ENCODE data around the gene CELA3B. TPM values are rescaled to one million over a fixed set of nuclear protein-coding genes. Genes with fewer than 3 reads are reported as not detected.

The CELA3B gene
- polyA plus RNA-seq, 1 donor (not counting 4 experiments of a cell fraction or from before 2014, with no cell fraction given): not detected

DNA sequence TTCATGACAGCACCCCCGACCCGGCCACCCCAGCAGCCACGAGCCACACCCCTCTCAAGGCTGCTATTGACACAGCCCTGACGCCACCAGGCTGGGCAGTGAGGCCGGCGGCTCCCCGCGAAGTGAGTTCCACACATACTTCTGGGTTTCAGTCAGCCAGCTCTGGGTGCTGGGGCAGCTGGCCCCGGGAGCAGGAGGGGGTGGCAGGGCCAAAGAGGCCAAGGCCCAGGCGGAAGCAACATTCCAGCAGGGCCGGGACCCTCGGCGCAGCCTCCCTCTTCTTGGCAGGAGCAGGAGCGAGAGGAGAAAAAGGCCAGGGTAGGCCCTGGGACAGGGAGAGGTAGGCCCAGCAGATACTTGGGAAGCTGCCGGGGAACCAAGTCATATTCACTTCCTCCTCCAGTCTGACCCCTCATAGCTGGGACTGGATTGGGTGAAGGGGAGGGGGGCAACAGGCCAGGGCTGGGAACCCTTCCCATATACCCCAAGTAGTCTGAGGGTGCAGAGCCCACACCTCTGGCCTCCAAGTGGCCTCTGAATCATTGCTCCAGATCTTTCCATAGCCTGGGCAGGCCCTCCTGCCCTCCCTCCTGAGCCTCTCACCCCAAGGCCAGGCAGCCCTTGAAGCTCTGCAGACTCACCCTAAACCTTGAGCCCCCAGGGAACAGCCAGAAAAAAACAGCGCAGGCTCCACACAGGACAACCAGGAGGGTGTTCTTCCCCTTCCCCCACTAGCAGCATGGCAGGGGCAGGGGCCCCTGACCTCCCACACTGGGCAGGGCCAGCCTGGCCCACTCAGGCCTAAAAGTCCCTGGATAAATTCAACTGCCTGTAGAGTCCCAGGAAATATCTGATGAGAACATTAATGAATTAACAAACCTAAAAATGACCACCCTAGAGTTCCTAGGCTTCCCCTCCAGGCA lies 45.4 kb upstream of the CELA3B start:
- no peak overlapping the region for H3K27ac ChIP-seq (ENCODE audit: control insufficient read depth, insufficient read depth, low read length)
- FAIRE-seq: no peak
- peaks cover 2 to 15% of the 10 kb centered on the region in 2 experiments for H3K36me3 ChIP-seq (ENCODE audit: control insufficient read depth in 2 of 2, extremely low read depth in 1 of 2, insufficient read depth in 2 of 2, low read length in 2 of 2)
- no peak overlapping the region for H2AFZ ChIP-seq (ENCODE audit: control insufficient read depth, low read length)
- no peak overlapping the region for H3K4me3 ChIP-seq (ENCODE audit: control insufficient read depth in 2 of 3, extremely low read depth in 1 of 3, insufficient read depth in 2 of 3, low read depth in 1 of 3, low read length in 3 of 3)
- dilution Hi-C loops (cut with MboI; ENCODE audit: extremely low pct_ligation_motif_present, low sequenced_read_pairs): no loop called here
- no peaks in the 10 kb centered on the region for H3K9me3 ChIP-seq (ENCODE audit: control insufficient read depth, low read depth, low read length)
- H3K4me1 ChIP-seq (ENCODE audit: control insufficient read depth, extremely low read depth, insufficient read depth, low read length): peaks cover 46% of the 10 kb centered on the region
- H4K20me1 ChIP-seq (ENCODE audit: control insufficient read depth, extremely low read depth, insufficient read depth, low read length): peaks cover 7% of the 10 kb centered on the region
- no peaks in the 10 kb centered on the region for H3K27me3 ChIP-seq (ENCODE audit: control insufficient read depth, extremely low read depth, insufficient read depth, low read length)
- no peak overlapping the region for H3K9ac ChIP-seq (ENCODE audit: control insufficient read depth, extremely low read depth, insufficient read depth, low read length)
- H3K9me1 ChIP-seq (ENCODE audit: control insufficient read depth, extremely low read depth, insufficient read depth, low read length): no peaks in the 10 kb centered on the region
- no peak for TF ChIP-seq EZH2 (IDR thresholded peaks at IDR 0.05; ENCODE audit: low read length)
- no peak for DNase-seq (ENCODE audit: low read depth, low spot score)
- peaks cover 76% of the 10 kb centered on the region for H3K79me2 ChIP-seq (ENCODE audit: control insufficient read depth, insufficient read depth, low read length)
- H3K4me2 ChIP-seq (ENCODE audit: control insufficient read depth, extremely low read depth, insufficient read depth, low read depth, low read length): no peak overlapping the region

DNA sequence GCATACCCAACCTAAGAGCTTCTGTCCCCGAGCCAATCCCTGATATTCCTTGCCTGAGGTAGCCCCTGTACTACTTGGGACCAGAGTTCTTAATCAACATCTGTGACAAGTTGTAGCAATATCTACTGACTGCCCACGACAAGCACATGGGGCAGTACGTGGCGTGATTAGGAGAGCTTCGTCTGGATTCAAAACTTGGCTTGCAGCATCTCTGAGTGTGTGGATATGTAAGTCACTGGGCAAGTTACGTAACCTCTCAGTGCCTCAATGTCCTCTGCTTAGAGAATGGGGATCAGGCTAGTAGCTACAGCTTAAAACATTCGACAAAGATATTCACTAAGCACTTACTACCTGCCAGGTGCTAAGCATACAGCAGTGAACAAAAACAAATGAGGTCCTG lies 44.7 kb upstream of the CELA3B start:
- Histone ChIP-seq H3K36me3 (ENCODE audit: control insufficient read depth in 2 of 2, extremely low read depth in 1 of 2, insufficient read depth in 2 of 2, low read length in 2 of 2) (peaks cover 2 to 15% of the 10 kb centered on the region in 2 experiments), H3K27ac (ENCODE audit: control insufficient read depth, insufficient read depth, low read length) (no peak overlapping the region), H4K20me1 (ENCODE audit: control insufficient read depth, extremely low read depth, insufficient read depth, low read length) (peaks cover 7% of the 10 kb centered on the region), H3K4me3 (ENCODE audit: control insufficient read depth in 2 of 3, extremely low read depth in 1 of 3, insufficient read depth in 2 of 3, low read depth in 1 of 3, low read length in 3 of 3) (no peak overlapping the region), H3K27me3 (ENCODE audit: control insufficient read depth, extremely low read depth, insufficient read depth, low read length) (no peaks in the 10 kb centered on the region), H3K4me1 (ENCODE audit: control insufficient read depth, extremely low read depth, insufficient read depth, low read length) (peaks cover 46% of the 10 kb centered on the region), H3K79me2 (ENCODE audit: control insufficient read depth, insufficient read depth, low read length) (peaks cover 74% of the 10 kb centered on the region), H2AFZ (ENCODE audit: control insufficient read depth, low read length) (no peak overlapping the region), H3K4me2 (ENCODE audit: control insufficient read depth, extremely low read depth, insufficient read depth, low read depth, low read length) (no peak overlapping the region), H3K9me3 (ENCODE audit: control insufficient read depth, low read depth, low read length) (no peaks in the 10 kb centered on the region), H3K9me1 (ENCODE audit: control insufficient read depth, extremely low read depth, insufficient read depth, low read length) (no peaks in the 10 kb centered on the region), H3K9ac (ENCODE audit: control insufficient read depth, extremely low read depth, insufficient read depth, low read length) (no peak overlapping the region)
- FAIRE-seq (peak; percentile 41), DNase-seq (ENCODE audit: low read depth, low spot score) (no peak)
- dilution Hi-C loops (cut with MboI; ENCODE audit: extremely low pct_ligation_motif_present, low sequenced_read_pairs): no loop called here
- no peak for TF ChIP-seq EZH2 (IDR thresholded peaks at IDR 0.05; ENCODE audit: low read length)
- TF ChIP-seq, protein P1, sequence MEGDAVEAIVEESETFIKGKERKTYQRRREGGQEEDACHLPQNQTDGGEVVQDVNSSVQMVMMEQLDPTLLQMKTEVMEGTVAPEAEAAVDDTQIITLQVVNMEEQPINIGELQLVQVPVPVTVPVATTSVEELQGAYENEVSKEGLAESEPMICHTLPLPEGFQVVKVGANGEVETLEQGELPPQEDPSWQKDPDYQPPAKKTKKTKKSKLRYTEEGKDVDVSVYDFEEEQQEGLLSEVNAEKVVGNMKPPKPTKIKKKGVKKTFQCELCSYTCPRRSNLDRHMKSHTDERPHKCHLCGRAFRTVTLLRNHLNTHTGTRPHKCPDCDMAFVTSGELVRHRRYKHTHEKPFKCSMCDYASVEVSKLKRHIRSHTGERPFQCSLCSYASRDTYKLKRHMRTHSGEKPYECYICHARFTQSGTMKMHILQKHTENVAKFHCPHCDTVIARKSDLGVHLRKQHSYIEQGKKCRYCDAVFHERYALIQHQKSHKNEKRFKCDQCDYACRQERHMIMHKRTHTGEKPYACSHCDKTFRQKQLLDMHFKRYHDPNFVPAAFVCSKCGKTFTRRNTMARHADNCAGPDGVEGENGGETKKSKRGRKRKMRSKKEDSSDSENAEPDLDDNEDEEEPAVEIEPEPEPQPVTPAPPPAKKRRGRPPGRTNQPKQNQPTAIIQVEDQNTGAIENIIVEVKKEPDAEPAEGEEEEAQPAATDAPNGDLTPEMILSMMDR (optimal IDR thresholded peaks at IDR 0.05 in 1 of 3, IDR thresholded peaks at IDR 0.05 in 1 of 3, conservative IDR thresholded peaks at IDR 0.05 in 1 of 3; ENCODE audit: extremely low read depth in 1 of 3, insufficient read depth in 2 of 3, low read length in 3 of 3): no peak
